ENCODE results near the gene PEPD.

- TF ChIP-seq CTCF (conservative IDR thresholded peaks at IDR 0.05; ENCODE audit: low read length) (no peak), EZH2phosphoT487 (IDR thresholded peaks at IDR 0.05; ENCODE audit: borderline replicate concordance) (no peak)
Measured at GRCh38 chr19:33510462-33511194, 11.0 kb downstream of the PEPD start.
